K562 (cell line): ENCODE measurements around the gene TOX2. TPM values are rescaled to one million over a fixed set of nuclear protein-coding genes. Genes with fewer than 3 reads are reported as not detected.

Experiments used
- ARHGAP35 ChIP-seq: fragments of 450-650 bp; IDR thresholded peaks from 2 replicates; pipeline ENCODE4 v1.6.1; 2018; ENCODE audit not compliant: partially characterized antibody
- BCL6 ChIP-seq: fragments of 250-450 bp; sonication (Bioruptor Pico); IDR thresholded peaks from 2 replicates; pipeline ENCODE4 v1.4.0; 2020
- CREM ChIP-seq: IDR thresholded peaks from 2 replicates; pipeline ENCODE4 v1.6.1; 2014; ENCODE audit warnings: antibody characterized with exemption, low read depth
- GTF2A2 ChIP-seq: IDR thresholded peaks from 2 replicates; pipeline ENCODE4 v1.6.1; 2016; ENCODE audit warnings: mild to moderate bottlenecking, missing genetic modification characterization, missing compliant biosample characterization
- RBM17 ChIP-seq: fragments of 200-400 bp; formaldehyde crosslinking; IDR thresholded peaks from 2 replicates; pipeline ENCODE4 v1.6.1; 2017; ENCODE audit warnings: low read depth, mild to moderate bottlenecking, low read length, borderline replicate concordance
- SLC30A9 ChIP-seq: fragments of 250-450 bp; sonication (Bioruptor Pico); IDR thresholded peaks from 2 replicates; pipeline ENCODE4 v1.8.0; 2022; ENCODE audit warnings: mild to moderate bottlenecking, moderate library complexity
- ZNF232 ChIP-seq: sonication (generic); formaldehyde crosslinking; IDR thresholded peaks from 2 replicates; pipeline ENCODE4 v1.8.0; 2022; ENCODE audit warnings: mild to moderate bottlenecking, missing genetic modification reagents
- ZNF407 ChIP-seq: fragments of 450-650 bp; IDR thresholded peaks from 2 replicates; pipeline ENCODE4 v1.6.1; 2016; ENCODE audit warnings: low read depth
- polyA plus RNA-seq, 8 experiments: library from polyadenylated mRNA; depleted of rRNA in 4 of 8; stranded (reverse) in 5 of 8; unstranded in 3 of 8; fragments of >200 nt; fragmentation: Nextera tagmentation in 2 of 8; fragmentation: Illumina TruSeq in 1 of 8; extraction: Ambion mirVana in 2 of 8; extraction: Trizol in 1 of 8; gene quantifications; 2 replicates each; pipeline versions ENCODE4 v1.2.1 to v1.2.3, GENCODE V29; 2011 to 2014; ENCODE audit warnings: inconsistent platforms in 1 of 8, missing spikeins in 1 of 8
- total RNA-seq, 7 experiments: library from RNA; depleted of rRNA in 6 of 7; stranded (reverse); fragments of >200 nt in 6 of 7; fragmentation: Illumina TruSeq in 2 of 7; extraction: Trizol in 2 of 7; gene quantifications; 2 replicates each; pipeline versions ENCODE4 v1.2.1 to v1.2.3, GENCODE V29; 2011 to 2021; ENCODE audit warnings: low replicate concordance in 1 of 7

Gene TOX2
- total and polyA plus RNA-seq, 9 of the 15 experiments (the other 6 are each of a cell fraction or from before 2014, with no cell fraction given), result not detected

- TF ChIP-seq ZNF407 (no peak), ZNF232 (CRISPR knock-in tag) (no peak), CREM (no peak), BCL6 (CRISPR knock-in tag) (no peak), RBM17 (no peak), SLC30A9 (no peak), GTF2A2 (tag) (no peak), ARHGAP35 (no peak)
- TF ChIP-seq, all 486 proteins: peak for 0
These were observed 53.8 kb downstream of the TOX2 start (continued) for GRCh38 chr20:43968341-43969000.
